HG03064 (cell line): ENCODE results near the gene IQCM.
"Not testable (repeated sequence)": the region's sequence is repeated elsewhere in the genome, so short reads cannot be mapped to it uniquely, and the experiment has no call there.

Experiments used
- ATAC-seq: cut with Tn5 transposase; IDR thresholded peaks from one replicate; pipeline ENCODE4 v1.9.1; 2021; ENCODE audit warnings: low read depth; ENCODE audit not compliant: unreplicated experiment

IQCM gene

GRCh38 chr4:149489321-149489720 is 326.3 kb downstream of the IQCM start:
- no peak for ATAC-seq

- ATAC-seq, result no peak
Observed at GRCh38 chr4:149486861-149487260, 328.8 kb downstream of the IQCM start.

- not testable (repeated sequence) for ATAC-seq
Observed at GRCh38 chr4:149468669-149469068, 347.0 kb downstream of the IQCM start.

- no peak for ATAC-seq
Observed at GRCh38 chr4:149466446-149466845, 349.2 kb downstream of the IQCM start.

GRCh38 chr4:149465955-149466354 is 349.7 kb downstream of the IQCM start:
- ATAC-seq, result no peak

- no peak for ATAC-seq
Observed at GRCh38 chr4:149443537-149443936, 372.1 kb downstream of the IQCM start.

GRCh38 chr4:149441338-149441737 is 374.3 kb downstream of the IQCM start:
- ATAC-seq, result no peak

GRCh38 chr4:149426461-149426860 is 389.2 kb downstream of the IQCM start:
- ATAC-seq, result no peak

GRCh38 chr4:149409555-149409962 is 406.1 kb downstream of the IQCM start:
- ATAC-seq, result no peak

- ATAC-seq, result no peak
Observed at GRCh38 chr4:149409146-149409545, 406.5 kb downstream of the IQCM start.

GRCh38 chr4:149404143-149404542 is 411.5 kb downstream of the IQCM start:
- no peak for ATAC-seq

GRCh38 chr4:149403081-149403480 is 412.6 kb downstream of the IQCM start:
- ATAC-seq, result no peak

- ATAC-seq, result no peak
Observed at GRCh38 chr4:149398993-149399392, 416.6 kb downstream of the IQCM start.

- ATAC-seq, result no peak
Observed at GRCh38 chr4:149370785-149371420, 444.7 kb downstream of the IQCM start.

GRCh38 chr4:149370002-149370401 is 445.6 kb downstream of the IQCM start:
- no peak for ATAC-seq

GRCh38 chr4:149353241-149353640 is 462.4 kb downstream of the IQCM start:
- ATAC-seq, result no peak

GRCh38 chr4:149349541-149349940 is 466.1 kb downstream of the IQCM start:
- ATAC-seq, result no peak

- no peak for ATAC-seq
Observed at GRCh38 chr4:149347139-149347538, 468.5 kb downstream of the IQCM start.

GRCh38 chr4:149345424-149345823 is 470.2 kb downstream of the IQCM start:
- ATAC-seq, result no peak

- ATAC-seq, result no peak
Observed at GRCh38 chr4:149344436-149344835, 471.2 kb downstream of the IQCM start.

GRCh38 chr4:149343614-149344013 is 472.0 kb downstream of the IQCM start:
- ATAC-seq, result no peak

GRCh38 chr4:149341117-149341516 is 474.5 kb downstream of the IQCM start:
- not testable (repeated sequence) for ATAC-seq

GRCh38 chr4:149328161-149328560 is 487.5 kb downstream of the IQCM start:
- no peak for ATAC-seq
